ENCODE results near the gene EVA1A. TPM values are rescaled to one million over a fixed set of nuclear protein-coding genes. Genes with fewer than 3 reads are reported as not detected.

Gene EVA1A
- polyA plus RNA-seq, 1 donor (not counting 4 experiments of a cell fraction or from before 2014, with no cell fraction given) = 11.5 TPM

- DNase-seq (ENCODE audit: low read depth, low spot score) (no peak), FAIRE-seq (peak; percentile 5)
- Histone ChIP-seq H3K9me1 (ENCODE audit: control insufficient read depth, extremely low read depth, insufficient read depth, low read length) (no peaks in the 10 kb centered on the region), H3K27ac (ENCODE audit: control insufficient read depth, insufficient read depth, low read length) (no peak overlapping the region), H2AFZ (ENCODE audit: control insufficient read depth, low read length) (no peak overlapping the region), H3K79me2 (ENCODE audit: control insufficient read depth, insufficient read depth, low read length) (no peaks in the 10 kb centered on the region), H3K9ac (ENCODE audit: control insufficient read depth, extremely low read depth, insufficient read depth, low read length) (no peak overlapping the region), H3K27me3 (ENCODE audit: control insufficient read depth, extremely low read depth, insufficient read depth, low read length) (no peaks in the 10 kb centered on the region), H3K9me3 (ENCODE audit: control insufficient read depth, low read depth, low read length) (no peaks in the 10 kb centered on the region), H3K4me3 (ENCODE audit: control insufficient read depth in 2 of 3, extremely low read depth in 1 of 3, insufficient read depth in 2 of 3, low read depth in 1 of 3, low read length in 3 of 3) (no peak overlapping the region), H3K4me2 (ENCODE audit: control insufficient read depth, extremely low read depth, insufficient read depth, low read depth, low read length) (no peak overlapping the region), H4K20me1 (ENCODE audit: control insufficient read depth, extremely low read depth, insufficient read depth, low read length) (no peaks in the 10 kb centered on the region), H3K4me1 (ENCODE audit: control insufficient read depth, extremely low read depth, insufficient read depth, low read length) (no peaks in the 10 kb centered on the region), H3K36me3 (ENCODE audit: control insufficient read depth in 2 of 2, extremely low read depth in 1 of 2, insufficient read depth in 2 of 2, low read length in 2 of 2) (no peaks in the 10 kb centered on the region)
- TF ChIP-seq EZH2 (IDR thresholded peaks at IDR 0.05; ENCODE audit: low read length) (no peak), CTCF (optimal IDR thresholded peaks at IDR 0.05 in 1 of 3, IDR thresholded peaks at IDR 0.05 in 1 of 3, conservative IDR thresholded peaks at IDR 0.05 in 1 of 3; ENCODE audit: extremely low read depth in 1 of 3, insufficient read depth in 2 of 3, low read length in 3 of 3) (no peak)
- dilution Hi-C loops (cut with MboI; ENCODE audit: extremely low pct_ligation_motif_present, low sequenced_read_pairs) = no loop called here
These were observed 22.1 kb upstream of the EVA1A start for GRCh38 chr2:75582840-75583239.

- no peak for DNase-seq (ENCODE audit: low read depth, low spot score)
- Histone ChIP-seq H4K20me1 (ENCODE audit: control insufficient read depth, extremely low read depth, insufficient read depth, low read length) (no peaks in the 10 kb centered on the region), H3K36me3 (ENCODE audit: control insufficient read depth in 2 of 2, extremely low read depth in 1 of 2, insufficient read depth in 2 of 2, low read length in 2 of 2) (no peaks in the 10 kb centered on the region), H3K9me1 (ENCODE audit: control insufficient read depth, extremely low read depth, insufficient read depth, low read length) (no peaks in the 10 kb centered on the region), H3K9me3 (ENCODE audit: control insufficient read depth, low read depth, low read length) (no peaks in the 10 kb centered on the region), H3K9ac (ENCODE audit: control insufficient read depth, extremely low read depth, insufficient read depth, low read length) (no peak overlapping the region), H3K4me1 (ENCODE audit: control insufficient read depth, extremely low read depth, insufficient read depth, low read length) (no peaks in the 10 kb centered on the region), H3K4me3 (ENCODE audit: control insufficient read depth in 2 of 3, extremely low read depth in 1 of 3, insufficient read depth in 2 of 3, low read depth in 1 of 3, low read length in 3 of 3) (no peak overlapping the region), H3K79me2 (ENCODE audit: control insufficient read depth, insufficient read depth, low read length) (no peaks in the 10 kb centered on the region), H3K4me2 (ENCODE audit: control insufficient read depth, extremely low read depth, insufficient read depth, low read depth, low read length) (no peak overlapping the region), H2AFZ (ENCODE audit: control insufficient read depth, low read length) (no peak overlapping the region), H3K27me3 (ENCODE audit: control insufficient read depth, extremely low read depth, insufficient read depth, low read length) (no peaks in the 10 kb centered on the region), H3K27ac (ENCODE audit: control insufficient read depth, insufficient read depth, low read length) (no peak overlapping the region)
- no peak for FAIRE-seq
- dilution Hi-C loops (cut with MboI; ENCODE audit: extremely low pct_ligation_motif_present, low sequenced_read_pairs) = no loop called here
- TF ChIP-seq CTCF (optimal IDR thresholded peaks at IDR 0.05 in 1 of 3, IDR thresholded peaks at IDR 0.05 in 1 of 3, conservative IDR thresholded peaks at IDR 0.05 in 1 of 3; ENCODE audit: extremely low read depth in 1 of 3, insufficient read depth in 2 of 3, low read length in 3 of 3) (no peak), EZH2 (IDR thresholded peaks at IDR 0.05; ENCODE audit: low read length) (no peak)
These were observed 19.9 kb upstream of the EVA1A start for GRCh38 chr2:75580606-75581005.
